Lung (tissue), 12 donors: ENCODE results near the gene FKBP7. TPM values are rescaled to one million over a fixed set of nuclear protein-coding genes. Genes with fewer than 3 reads are reported as not detected.

Experiments used
- ATAC-seq: fragments of 200-7000 bp; cut with Tn5 transposase; one replicate; pipeline ENCODE4 v1.9.1; 2020; ENCODE audit warnings: moderate number of reproducible peaks; ENCODE audit not compliant: insufficient read depth, low FRiP score
- DNase-seq, 3 donors: peaks; one replicate each; pipeline ENCODE4 v3.0.0-alpha.2; 2013 to 2017
- H3K27ac ChIP-seq, 2 donors: one replicate each; pipeline ENCODE4 v1.5.1; 2013; ENCODE audit warnings: mild to moderate bottlenecking in 2 of 2, moderate library complexity in 2 of 2, control low read depth in 1 of 2, inconsistent platforms in 1 of 2, low read depth in 1 of 2, low read length in 1 of 2
- H3K27me3 ChIP-seq, 3 donors: one replicate each; pipeline ENCODE4 v1.5.1; 2013; ENCODE audit warnings: low read length in 2 of 3; ENCODE audit not compliant: control insufficient read depth in 3 of 3, insufficient read depth in 3 of 3
- H3K36me3 ChIP-seq, 4 donors: one replicate each; pipeline ENCODE4 v1.5.1; 2013; ENCODE audit warnings: low read length in 4 of 4, mild to moderate bottlenecking in 1 of 4, moderate library complexity in 1 of 4; ENCODE audit not compliant: control insufficient read depth in 4 of 4, insufficient read depth in 4 of 4
- H3K4me1 ChIP-seq, 5 donors: one replicate each; pipeline ENCODE4 v1.5.1; 2013; ENCODE audit warnings: low read length in 5 of 5, mild to moderate bottlenecking in 2 of 5, moderate library complexity in 1 of 5; ENCODE audit not compliant: control insufficient read depth in 5 of 5, insufficient read depth in 5 of 5
- H3K4me3 ChIP-seq: one replicate; pipeline ENCODE4 v1.5.1; 2013; ENCODE audit warnings: mild to moderate bottlenecking, control low read depth, moderate library complexity
- H3K9ac ChIP-seq, 2 donors: one replicate each; pipeline ENCODE4 v1.5.1; 2013; ENCODE audit warnings: low read length in 2 of 2, control low read depth in 1 of 2; ENCODE audit not compliant: insufficient read depth in 1 of 2
- H3K9me3 ChIP-seq, 4 donors: one replicate each; pipeline ENCODE4 v1.5.1; 2013; ENCODE audit warnings: low read length in 3 of 4, mild to moderate bottlenecking in 1 of 4, moderate library complexity in 1 of 4; ENCODE audit not compliant: control insufficient read depth in 4 of 4, insufficient read depth in 3 of 4
- WGBS, 2 donors: extraction: QIAGEN DNeasy Blood & Tissue Kit; methylation state at CpG; one replicate each; pipeline ENCODE4 v1.1.7; 2013; 5-methylcytosine and 5-hydroxymethylcytosine counted together
- polyA plus RNA-seq, 2 donors: library from polyadenylated mRNA; stranded (reverse); fragments of 200-250 nt; gene quantifications; one replicate each; pipeline ENCODE4 v1.2.1, GENCODE V29; 2013
- total RNA-seq, 2 donors: library from RNA; depleted of rRNA in 1 of 2; stranded (reverse); fragments of >200 nt in 1 of 2; gene quantifications; one replicate each; pipeline ENCODE4 v1.2.1, GENCODE V29; 2014 to 2021
- TF ChIP-seq, protein P1 (sequence below): IDR thresholded peaks from 2 replicates; pipeline ENCODE4 v1.5.1; 2012; ENCODE audit warnings: mild to moderate bottlenecking; ENCODE audit errors: control extremely low read depth, extremely low read depth
- donor health status: control.
- donor health status: control.
- donor health status: Bipolar disorder and iron deficiency.
- donor health status: healthy.
- donor health status: DM: yes; HTN: yes; CAD: no.

The FKBP7 gene
- total and polyA plus RNA-seq, 4 donors, result 6.6 to 53.3 (median 7.7) TPM

- Histone ChIP-seq H3K9ac (peak overlapping the region; percentile 83 to 93), H3K4me1 (peaks cover 0 to 12% (median 0%) of the 10 kb centered on the region in 5 donors), H3K4me3 (peak overlapping the region; percentile 56), H3K27ac (peak overlapping the region in 1 of 2 donors; percentile 83), H3K27me3 (no peaks in the 10 kb centered on the region), H3K9me3 (no peaks in the 10 kb centered on the region), H3K36me3 (peaks cover 0 to 5% (median 0%) of the 10 kb centered on the region in 4 donors)
- 13 to 14% methylated on average over 21 of the region's 21 CpGs for WGBS, 2 donors
- TF ChIP-seq, protein P1, sequence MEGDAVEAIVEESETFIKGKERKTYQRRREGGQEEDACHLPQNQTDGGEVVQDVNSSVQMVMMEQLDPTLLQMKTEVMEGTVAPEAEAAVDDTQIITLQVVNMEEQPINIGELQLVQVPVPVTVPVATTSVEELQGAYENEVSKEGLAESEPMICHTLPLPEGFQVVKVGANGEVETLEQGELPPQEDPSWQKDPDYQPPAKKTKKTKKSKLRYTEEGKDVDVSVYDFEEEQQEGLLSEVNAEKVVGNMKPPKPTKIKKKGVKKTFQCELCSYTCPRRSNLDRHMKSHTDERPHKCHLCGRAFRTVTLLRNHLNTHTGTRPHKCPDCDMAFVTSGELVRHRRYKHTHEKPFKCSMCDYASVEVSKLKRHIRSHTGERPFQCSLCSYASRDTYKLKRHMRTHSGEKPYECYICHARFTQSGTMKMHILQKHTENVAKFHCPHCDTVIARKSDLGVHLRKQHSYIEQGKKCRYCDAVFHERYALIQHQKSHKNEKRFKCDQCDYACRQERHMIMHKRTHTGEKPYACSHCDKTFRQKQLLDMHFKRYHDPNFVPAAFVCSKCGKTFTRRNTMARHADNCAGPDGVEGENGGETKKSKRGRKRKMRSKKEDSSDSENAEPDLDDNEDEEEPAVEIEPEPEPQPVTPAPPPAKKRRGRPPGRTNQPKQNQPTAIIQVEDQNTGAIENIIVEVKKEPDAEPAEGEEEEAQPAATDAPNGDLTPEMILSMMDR, result peak; percentile 86
- peak; percentile 94 for ATAC-seq
- peak; percentile 93 to 97 (median 96) for DNase-seq
Measured at GRCh38 chr2:178414266-178415247, 63.8 kb downstream of the FKBP7 start.

Other genes with a start within 250 kb of the FKBP7 start
- gene PRKRA, start 27.4 kb downstream of the FKBP7 start, total RNA-seq, result 10 to 100 TPM; 41.0 to 68.5 TPM
- 10 to 100 TPM; 26.8 to 46.3 TPM for gene PRKRA, start 27.4 kb downstream of the FKBP7 start, polyA plus RNA-seq
- 1 to 10 TPM; 4.0 to 5.0 TPM for gene PJVK, start 27.2 kb downstream of the FKBP7 start, total RNA-seq
- 1 to 10 TPM in 1 of 2 donors, under 1 TPM in 1; 0.82 to 5.7 TPM for gene PJVK, start 27.2 kb downstream of the FKBP7 start, polyA plus RNA-seq
- 10 to 100 TPM; 17.4 to 23.7 TPM for gene PLEKHA3, start 1.9 kb upstream of the FKBP7 start, total RNA-seq
- gene PLEKHA3, start 1.9 kb upstream of the FKBP7 start, polyA plus RNA-seq, result 1 to 10 TPM; 2.8 to 7.3 TPM